Fibroblast of skin of left biceps (primary cell): ENCODE results near the gene RHEBL1.

ENCODE experiments used
- DNase-seq, 2 experiments: peaks; one replicate each; pipeline ENCODE4 v3.0.0-alpha.2; 2013; ENCODE audit warnings: low read depth in 2 of 2

RHEBL1 gene

GRCh38 chr12:49019443-49020324 lies 50.1 kb downstream of the RHEBL1 start:
- DNase-seq = peak in 1 of 2 experiments; percentile 6

- DNase-seq = no peak
These were observed 50.7 kb downstream of the RHEBL1 start for GRCh38 chr12:49019120-49019430.

- DNase-seq = peak; percentile 90 to 93
These were observed 51.3 kb downstream of the RHEBL1 start, which contains the start of gene PRKAG1 for GRCh38 chr12:49018261-49019119. Gene PRKAG1 (minus strand): TSS chr12:49018776. CDS start chr12:49018740, 36 bp downstream.

GRCh38 chr12:49017891-49018260 lies 51.9 kb downstream of the RHEBL1 start:
- no peak for DNase-seq

- DNase-seq = no peak
These were observed 54.6 kb downstream of the RHEBL1 start for GRCh38 chr12:49015196-49015595.
